Mesothelial cell of epicardium (in vitro differentiated cells): Measurements from ENCODE around the gene SON. TPM values are rescaled to one million over a fixed set of nuclear protein-coding genes. Genes with fewer than 3 reads are reported as not detected.
"Not testable (repeated sequence)": the region's sequence is repeated elsewhere in the genome, so short reads cannot be mapped to it uniquely, and the experiment has no call there.

Source experiments
- DNase-seq, 2 experiments: peaks; one replicate each; pipeline ENCODE4 v3.0.0; 2021; ENCODE audit warnings: low spot score in 2 of 2; ENCODE audit not compliant: unreplicated experiment in 2 of 2
- H3K27ac Mint-ChIP-seq: 2 replicates; pipeline ENCODE4 v1.8.0; 2021; ENCODE audit warnings: mixed read lengths
- H3K27me3 Mint-ChIP-seq: 2 replicates; pipeline ENCODE4 v1.8.0; 2021; ENCODE audit warnings: low read depth, mixed read lengths
- H3K36me3 Mint-ChIP-seq: 2 replicates; pipeline ENCODE4 v1.8.0; 2021; ENCODE audit warnings: mixed read lengths
- H3K4me1 Mint-ChIP-seq: 2 replicates; pipeline ENCODE4 v1.8.0; 2021; ENCODE audit warnings: mixed read lengths
- H3K4me3 Mint-ChIP-seq: 2 replicates; pipeline ENCODE4 v1.8.0; 2021; ENCODE audit warnings: mild to moderate bottlenecking, moderate library complexity, mixed read lengths
- H3K9me3 Mint-ChIP-seq: 2 replicates; pipeline ENCODE4 v1.8.0; 2021; ENCODE audit warnings: mixed read lengths
- CTCF ChIP-seq: fragments of 200-600 bp; sonication (generic); IDR thresholded peaks from one replicate; pipeline ENCODE4 v1.5.0; 2021; ENCODE audit warnings: antibody characterized with exemption; ENCODE audit not compliant: unreplicated experiment
- total RNA-seq: library from RNA; stranded (reverse); gene quantifications from 3 replicates; pipeline ENCODE4 v1.2.1, GENCODE V29; 2021

Gene SON
- total RNA-seq, 1 donor from 2014 or later, result 427 TPM

- Mint-ChIP-seq H3K27ac (peak within 1 kb of the TSS; percentile 96), H3K36me3 (peaks cover 7% of the 10 kb centered on the region), H3K9me3 (no peaks in the 10 kb centered on the region), H3K27me3 (no peaks in the 10 kb centered on the region), H3K4me1 (peaks cover 17% of the 10 kb centered on the region), H3K4me3 (peak within 1 kb of the TSS; percentile 87)
- peak; percentile 86 to 94 for DNase-seq
- TF ChIP-seq CTCF, result no peak
Observed at GRCh38 chr21:33588485-33589335, 45.9 kb downstream of the SON start, which contains the start of gene DONSON. TSS of gene DONSON (minus strand) at chr21:33588684. CDS start at chr21:33588641, 43 bp downstream.

DNA sequence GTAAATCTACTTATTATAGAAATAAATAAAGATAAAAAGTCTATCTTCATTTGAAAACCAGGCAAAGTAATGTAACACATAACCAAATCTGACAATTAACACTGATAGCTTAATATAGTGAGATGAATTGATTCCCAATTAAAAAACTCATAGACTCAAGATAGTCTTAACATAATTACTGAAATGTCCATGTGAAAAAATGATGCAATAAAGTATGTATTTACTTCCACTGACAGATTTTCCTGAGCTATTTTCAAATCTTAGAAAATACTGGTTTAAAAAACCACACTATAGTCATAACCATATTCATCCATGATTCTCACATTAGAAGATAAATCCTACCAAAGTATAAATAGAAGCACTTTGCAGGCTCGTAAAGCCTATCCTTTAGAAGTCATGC, 55.2 kb downstream of the SON start:
- H3K27ac Mint-ChIP-seq, result no peak overlapping the region
- H3K4me1 Mint-ChIP-seq, result no peaks in the 10 kb centered on the region
- no peak for DNase-seq
- H3K27me3 Mint-ChIP-seq, result no peaks in the 10 kb centered on the region
- H3K9me3 Mint-ChIP-seq, result no peaks in the 10 kb centered on the region
- H3K36me3 Mint-ChIP-seq, result peaks cover 26% of the 10 kb centered on the region
- TF ChIP-seq CTCF, result no peak
- H3K4me3 Mint-ChIP-seq, result no peak overlapping the region

- no peak overlapping the region for H3K4me3 Mint-ChIP-seq
- H3K4me1 Mint-ChIP-seq, result no peaks in the 10 kb centered on the region
- no peak for DNase-seq
- no peak overlapping the region for H3K27ac Mint-ChIP-seq
- no peaks in the 10 kb centered on the region for H3K27me3 Mint-ChIP-seq
- H3K9me3 Mint-ChIP-seq, result no peaks in the 10 kb centered on the region
- TF ChIP-seq CTCF, result no peak
- peaks cover 12% of the 10 kb centered on the region for H3K36me3 Mint-ChIP-seq
Observed at GRCh38 chr21:33608559-33608958, 65.7 kb downstream of the SON start.

DNA sequence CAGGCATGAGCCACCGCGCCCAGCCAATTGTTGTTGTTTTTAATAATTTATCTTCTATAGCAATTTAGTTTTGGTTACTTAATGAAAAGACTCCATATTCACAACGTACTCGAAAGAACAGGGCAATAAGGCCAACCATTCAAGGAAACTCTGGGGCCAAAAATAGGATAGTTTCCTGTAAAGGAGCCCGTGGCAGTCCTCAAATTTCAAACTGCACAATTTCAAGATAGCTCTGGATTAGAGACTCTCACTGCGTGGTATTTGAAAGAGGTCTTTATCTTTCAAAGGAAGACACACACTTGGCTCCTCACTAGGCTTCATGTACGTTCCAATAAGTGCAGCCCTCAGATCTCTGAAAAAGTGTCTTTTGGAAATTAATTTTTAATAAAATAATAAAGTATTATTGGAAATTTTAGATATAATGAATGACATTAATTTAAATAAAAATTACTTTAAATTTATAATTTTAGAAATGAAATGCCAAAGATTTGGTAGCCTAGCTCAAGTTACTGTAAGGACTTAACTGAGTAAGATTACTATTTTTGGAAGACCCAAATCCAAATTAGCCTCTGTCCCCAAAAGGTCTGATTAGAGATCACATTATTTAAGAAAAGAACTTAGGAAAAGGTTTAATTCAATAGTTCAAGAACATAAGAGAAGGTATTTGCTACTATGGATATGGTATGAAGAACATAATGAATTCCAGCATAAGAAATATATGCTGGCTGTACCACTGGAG, 68.3 kb downstream of the SON start:
- Mint-ChIP-seq H3K27ac (no peak overlapping the region), H3K4me3 (no peak overlapping the region), H3K27me3 (no peaks in the 10 kb centered on the region), H3K9me3 (no peaks in the 10 kb centered on the region), H3K4me1 (no peaks in the 10 kb centered on the region), H3K36me3 (peaks cover 17% of the 10 kb centered on the region)
- no peak for TF ChIP-seq CTCF
- no peak for DNase-seq

- H3K27ac Mint-ChIP-seq, result peak overlapping the region; percentile 26
- H3K27me3 Mint-ChIP-seq, DNase-seq, H3K4me1 Mint-ChIP-seq, H3K9me3 Mint-ChIP-seq, H3K4me3 Mint-ChIP-seq: not testable (repeated sequence)
- H3K36me3 Mint-ChIP-seq, result peaks cover 46% of the 10 kb centered on the region
Observed at GRCh38 chr21:33617565-33617964, 74.7 kb downstream of the SON start.

GRCh38 chr21:33618407-33618806, 75.6 kb downstream of the SON start:
- H3K4me3 Mint-ChIP-seq, result no peak overlapping the region
- H3K4me1 Mint-ChIP-seq, result no peaks in the 10 kb centered on the region
- peaks cover 47% of the 10 kb centered on the region for H3K36me3 Mint-ChIP-seq
- H3K27ac Mint-ChIP-seq, result no peak overlapping the region
- peaks cover 8% of the 10 kb centered on the region for H3K9me3 Mint-ChIP-seq
- no peak for TF ChIP-seq CTCF
- DNase-seq, result no peak
- no peaks in the 10 kb centered on the region for H3K27me3 Mint-ChIP-seq
